Measurements from ENCODE around the gene CCDC33.

GRCh38 chr15:74234598-74234875 lies 1.6 kb upstream of the CCDC33 start:
- TF ChIP-seq REST (IDR thresholded peaks at IDR 0.05; ENCODE audit: low read depth) (no peak), JUND (IDR thresholded peaks at IDR 0.05) (no peak), CTCF (IDR thresholded peaks at IDR 0.05 in 2 of 3, conservative IDR thresholded peaks at IDR 0.05 in 1 of 3; ENCODE audit: borderline replicate concordance in 1 of 3, insufficient read depth in 1 of 3, low read depth in 2 of 3, low read length in 2 of 3) (no peak)

All from HCT116 (cell line).